BJ (cell line): ENCODE measurements around the gene NID2. TPM values are rescaled to one million over a fixed set of nuclear protein-coding genes. Genes with fewer than 3 reads are reported as not detected.

Experiments used
- CTCF ChIA-PET: fragments of 350-600 bp; formaldehyde crosslinking; extraction: SDS; loops from one replicate; lab custom pipeline; 2021; ENCODE audit warnings: antibody characterized with exemption, inconsistent platforms; lab: Yijun Ruan, JAX
- POLR2A ChIA-PET: fragments of 300-600 bp; sonication (Branson Sonifier 250); formaldehyde crosslinking; extraction: SDS; loops from one replicate; lab custom pipeline; 2021; ENCODE audit warnings: antibody characterized with exemption; lab: Charles Lee
- DNase-seq: peaks from one replicate; pipeline ENCODE4 v3.0.0-alpha.2; 2011; ENCODE audit warnings: low read depth
- H3K27me3 ChIP-seq: 2 replicates; pipeline ENCODE4 v1.6.0; 2011; ENCODE audit warnings: low read length; ENCODE audit not compliant: control insufficient read depth, insufficient read depth
- H3K36me3 ChIP-seq: 2 replicates; pipeline ENCODE4 v1.5.1; 2011; ENCODE audit warnings: low read length; ENCODE audit not compliant: control insufficient read depth, insufficient read depth
- H3K4me3 ChIP-seq: 2 replicates; pipeline ENCODE4 v1.5.1; 2011; ENCODE audit warnings: low read depth, mild to moderate bottlenecking, control low read depth, low read length
- polyA plus RNA-seq: library from polyadenylated mRNA; depleted of rRNA; stranded (reverse); fragments of >200 nt; gene quantifications from 2 replicates; pipeline ENCODE4 v1.2.3, GENCODE V29; 2011
- TF ChIP-seq, protein P1 (sequence below): IDR thresholded peaks from 2 replicates; pipeline ENCODE4 v1.5.1; 2011; ENCODE audit warnings: low read depth, mild to moderate bottlenecking, control low read depth, inconsistent platforms, low read length, moderate library complexity; ENCODE audit not compliant: insufficient read depth

NID2 gene
- polyA plus RNA-seq, 1 experiment = 279 TPM

GRCh38 chr14:52077256-52077979 lies 8.6 kb upstream of the NID2 start:
- TF ChIP-seq, protein P1, sequence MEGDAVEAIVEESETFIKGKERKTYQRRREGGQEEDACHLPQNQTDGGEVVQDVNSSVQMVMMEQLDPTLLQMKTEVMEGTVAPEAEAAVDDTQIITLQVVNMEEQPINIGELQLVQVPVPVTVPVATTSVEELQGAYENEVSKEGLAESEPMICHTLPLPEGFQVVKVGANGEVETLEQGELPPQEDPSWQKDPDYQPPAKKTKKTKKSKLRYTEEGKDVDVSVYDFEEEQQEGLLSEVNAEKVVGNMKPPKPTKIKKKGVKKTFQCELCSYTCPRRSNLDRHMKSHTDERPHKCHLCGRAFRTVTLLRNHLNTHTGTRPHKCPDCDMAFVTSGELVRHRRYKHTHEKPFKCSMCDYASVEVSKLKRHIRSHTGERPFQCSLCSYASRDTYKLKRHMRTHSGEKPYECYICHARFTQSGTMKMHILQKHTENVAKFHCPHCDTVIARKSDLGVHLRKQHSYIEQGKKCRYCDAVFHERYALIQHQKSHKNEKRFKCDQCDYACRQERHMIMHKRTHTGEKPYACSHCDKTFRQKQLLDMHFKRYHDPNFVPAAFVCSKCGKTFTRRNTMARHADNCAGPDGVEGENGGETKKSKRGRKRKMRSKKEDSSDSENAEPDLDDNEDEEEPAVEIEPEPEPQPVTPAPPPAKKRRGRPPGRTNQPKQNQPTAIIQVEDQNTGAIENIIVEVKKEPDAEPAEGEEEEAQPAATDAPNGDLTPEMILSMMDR = no peak
- ChIA-PET CTCF (interaction anchor here (0.8 kb wide), 1 partner anchor 74 kb away, joined by 3 read pairs; no protein-coding TSS in a partner anchor), POLR2A (no interaction called here)
- Histone ChIP-seq H3K4me3 (no peak overlapping the region), H3K36me3 (no peaks in the 10 kb centered on the region), H3K27me3 (no peaks in the 10 kb centered on the region)
- DNase-seq = no peak

DNA sequence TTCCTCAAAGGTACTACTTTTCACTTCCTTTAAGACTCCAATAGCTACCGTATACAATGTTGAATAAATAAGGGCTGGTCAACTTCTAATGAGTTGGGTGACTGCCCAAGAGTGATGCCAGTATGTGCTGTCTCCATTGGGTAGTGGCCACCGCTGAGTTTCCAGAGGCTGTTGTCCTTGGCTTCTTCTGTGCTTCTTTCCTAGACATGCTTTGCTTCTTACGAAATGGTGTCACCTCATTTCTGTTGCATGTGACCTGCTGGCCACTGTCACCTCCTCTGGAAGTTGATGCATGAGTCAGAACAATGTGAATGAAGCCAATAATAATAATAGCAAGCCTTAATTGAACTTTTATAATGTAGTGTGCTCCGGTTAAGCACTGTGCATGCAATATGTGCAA lies 7.5 kb upstream of the NID2 start:
- no peak for DNase-seq
- TF ChIP-seq, protein P1 = no peak
- Histone ChIP-seq H3K4me3 (no peak overlapping the region), H3K36me3 (no peaks in the 10 kb centered on the region), H3K27me3 (no peaks in the 10 kb centered on the region)
- POLR2A ChIA-PET = no interaction called here
- CTCF ChIA-PET = interaction anchor here (0.6 to 1.4 kb wide), 2 partner anchors 81 to 348 kb away, joined by 3 to 4 read pairs; no protein-coding TSS in a partner anchor

DNA sequence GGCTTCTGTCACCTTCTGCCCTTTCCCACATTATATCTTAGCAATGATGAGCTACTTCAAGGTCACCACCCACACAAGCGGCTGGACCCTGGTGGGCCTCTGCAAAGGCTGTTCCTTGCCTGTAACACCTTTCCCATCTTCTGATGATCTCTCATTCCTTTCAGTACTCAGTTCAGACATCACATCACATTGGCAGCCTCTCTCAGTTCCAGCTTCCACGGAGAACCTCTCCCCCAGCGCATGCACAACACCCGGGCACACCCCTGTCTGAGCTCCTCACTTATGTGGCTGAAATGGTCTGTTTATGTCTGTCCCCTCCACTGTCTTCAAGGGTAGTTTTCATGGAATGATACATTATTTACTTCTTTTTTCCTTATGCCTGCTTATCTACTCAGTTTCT lies 6.5 kb upstream of the NID2 start:
- POLR2A ChIA-PET = no interaction called here
- H3K27me3 ChIP-seq = no peaks in the 10 kb centered on the region
- no peaks in the 10 kb centered on the region for H3K36me3 ChIP-seq
- no peak for DNase-seq
- no peak overlapping the region for H3K4me3 ChIP-seq
- TF ChIP-seq, protein P1 = no peak
- CTCF ChIA-PET = interaction anchor here (1.0 to 1.4 kb wide), 2 partner anchors 29 to 80 kb away, joined by 4 read pairs; no protein-coding TSS in a partner anchor

- ChIA-PET CTCF (interaction anchor here (1.0 to 1.3 kb wide), 2 partner anchors 8 to 193 kb away, joined by 3 to 5 read pairs; no protein-coding TSS in a partner anchor), POLR2A (no interaction called here)
- Histone ChIP-seq H3K4me3 (no peak overlapping the region), H3K36me3 (no peaks in the 10 kb centered on the region), H3K27me3 (no peaks in the 10 kb centered on the region)
- DNase-seq = no peak
- TF ChIP-seq, protein P1 = no peak
These were observed 4.4 kb upstream of the NID2 start for GRCh38 chr14:52073251-52073650.

GRCh38 chr14:52072266-52072780 lies 3.5 kb upstream of the NID2 start:
- DNase-seq = no peak
- Histone ChIP-seq H3K36me3 (no peaks in the 10 kb centered on the region), H3K4me3 (no peak overlapping the region), H3K27me3 (no peaks in the 10 kb centered on the region)
- CTCF ChIA-PET = interaction anchor here (0.7 to 1.7 kb wide), 8 partner anchors 8 to 68 kb away, joined by 3 to 5 read pairs (median 3); no protein-coding TSS in a partner anchor
- TF ChIP-seq, protein P1 = no peak
- POLR2A ChIA-PET = interaction anchor here (0.7 kb wide), 2 partner anchors 11 to 70 kb away, joined by 3 to 5 read pairs; no protein-coding TSS in a partner anchor
